ENCODE data around the gene WIPF2.
"Not testable (repeated sequence)": the region's sequence is repeated elsewhere in the genome, so short reads cannot be mapped to it uniquely, and the experiment has no call there.

WIPF2 gene

DNA sequence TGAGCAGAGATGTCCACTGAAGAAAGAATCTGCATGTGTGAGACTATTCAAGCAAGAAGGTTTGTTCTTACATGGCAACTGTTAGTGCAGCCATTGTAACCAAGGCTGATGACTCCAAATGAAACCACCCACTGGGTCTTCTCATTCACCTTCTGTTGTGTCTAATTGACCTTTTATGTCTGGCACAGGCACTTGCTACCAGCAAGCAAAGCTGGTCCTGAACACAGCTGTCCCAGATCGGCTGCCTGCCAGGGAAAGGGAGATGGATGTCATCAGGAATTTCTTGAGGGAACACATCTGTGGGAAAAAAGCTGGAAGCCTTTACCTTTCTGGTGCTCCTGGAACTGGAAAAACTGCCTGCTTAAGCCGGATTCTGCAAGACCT lies 72.2 kb downstream of the WIPF2 start:
- no peaks in the 10 kb centered on the region for H3K4me1 ChIP-seq
- TF ChIP-seq, protein P1, sequence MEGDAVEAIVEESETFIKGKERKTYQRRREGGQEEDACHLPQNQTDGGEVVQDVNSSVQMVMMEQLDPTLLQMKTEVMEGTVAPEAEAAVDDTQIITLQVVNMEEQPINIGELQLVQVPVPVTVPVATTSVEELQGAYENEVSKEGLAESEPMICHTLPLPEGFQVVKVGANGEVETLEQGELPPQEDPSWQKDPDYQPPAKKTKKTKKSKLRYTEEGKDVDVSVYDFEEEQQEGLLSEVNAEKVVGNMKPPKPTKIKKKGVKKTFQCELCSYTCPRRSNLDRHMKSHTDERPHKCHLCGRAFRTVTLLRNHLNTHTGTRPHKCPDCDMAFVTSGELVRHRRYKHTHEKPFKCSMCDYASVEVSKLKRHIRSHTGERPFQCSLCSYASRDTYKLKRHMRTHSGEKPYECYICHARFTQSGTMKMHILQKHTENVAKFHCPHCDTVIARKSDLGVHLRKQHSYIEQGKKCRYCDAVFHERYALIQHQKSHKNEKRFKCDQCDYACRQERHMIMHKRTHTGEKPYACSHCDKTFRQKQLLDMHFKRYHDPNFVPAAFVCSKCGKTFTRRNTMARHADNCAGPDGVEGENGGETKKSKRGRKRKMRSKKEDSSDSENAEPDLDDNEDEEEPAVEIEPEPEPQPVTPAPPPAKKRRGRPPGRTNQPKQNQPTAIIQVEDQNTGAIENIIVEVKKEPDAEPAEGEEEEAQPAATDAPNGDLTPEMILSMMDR (IDR thresholded peaks at IDR 0.05; ENCODE audit: low read depth, low read length) = no peak
- H3K4me3 ChIP-seq (ENCODE audit: low read depth, low read length) = no peak overlapping the region
- DNase-seq = no peak
- no peaks in the 10 kb centered on the region for H3K9me3 ChIP-seq
- peaks cover 55% of the 10 kb centered on the region for H3K36me3 ChIP-seq
- no peaks in the 10 kb centered on the region for H3K27me3 ChIP-seq

DNA sequence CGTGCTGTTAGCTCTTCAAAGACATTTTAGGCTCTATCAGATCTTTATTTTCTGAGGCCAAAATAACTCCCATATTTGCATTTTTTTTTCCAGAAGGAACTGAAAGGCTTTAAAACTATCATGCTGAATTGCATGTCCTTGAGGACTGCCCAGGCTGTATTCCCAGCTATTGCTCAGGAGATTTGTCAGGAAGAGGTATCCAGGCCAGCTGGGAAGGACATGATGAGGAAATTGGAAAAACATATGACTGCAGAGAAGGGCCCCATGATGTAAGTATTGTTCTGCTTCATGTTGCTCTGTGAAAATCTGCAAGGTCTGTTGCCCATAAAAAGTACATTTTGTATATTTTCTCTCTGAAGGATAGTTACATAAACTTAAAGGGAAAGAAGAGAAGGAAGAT lies 74.3 kb downstream of the WIPF2 start:
- Histone ChIP-seq H3K9me3 (no peaks in the 10 kb centered on the region), H3K36me3 (peaks cover 70% of the 10 kb centered on the region), H3K4me1 (no peaks in the 10 kb centered on the region), H3K27me3 (no peaks in the 10 kb centered on the region), H3K4me3 (ENCODE audit: low read depth, low read length) (no peak overlapping the region)
- DNase-seq = no peak
- TF ChIP-seq, protein P1 (IDR thresholded peaks at IDR 0.05; ENCODE audit: low read depth, low read length) = no peak

DNA sequence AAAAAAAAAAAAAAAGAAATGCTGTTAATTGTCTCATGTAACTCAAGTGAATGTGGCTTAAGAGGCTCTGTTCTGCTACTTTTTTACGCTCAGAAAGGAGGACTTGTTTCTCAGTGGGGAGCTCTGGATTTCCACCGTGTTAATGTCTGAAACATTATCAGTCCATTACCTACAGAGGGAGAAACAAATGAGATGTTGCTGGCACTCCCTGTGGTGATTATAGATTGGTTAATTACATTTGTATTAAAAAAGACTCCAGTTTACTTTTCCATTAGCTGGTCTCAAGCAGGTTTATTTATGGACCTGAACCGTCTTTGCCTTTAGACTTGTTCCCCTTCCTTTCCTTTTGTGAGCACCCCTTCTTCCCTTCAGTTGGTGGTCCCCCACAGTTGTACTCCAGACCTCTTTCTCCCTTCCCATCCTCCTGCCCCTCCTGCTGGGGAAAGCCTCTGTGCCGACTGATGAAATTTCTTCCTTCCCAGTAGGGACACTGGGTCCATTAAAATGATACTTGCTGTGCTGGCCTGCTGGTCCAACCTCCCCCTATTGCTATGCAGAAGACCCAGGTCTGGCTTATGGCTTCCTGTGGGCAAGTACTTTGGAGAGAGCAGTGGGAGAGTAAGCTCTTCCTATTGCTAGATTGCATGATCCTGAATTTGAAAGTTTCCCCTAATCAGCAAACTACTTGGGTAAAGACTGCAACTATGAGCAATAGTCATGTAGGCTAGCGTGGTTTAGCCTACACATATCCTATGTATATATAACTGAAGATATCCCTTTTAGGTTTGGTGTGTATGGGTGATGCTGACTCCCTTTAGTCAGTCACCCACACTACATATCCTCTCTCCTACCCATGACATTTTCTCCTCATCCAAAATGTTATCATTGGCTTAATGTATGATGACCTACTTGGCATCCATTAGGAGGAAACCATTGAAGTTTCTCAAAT lies 76.7 kb downstream of the WIPF2 start:
- DNase-seq = no peak
- TF ChIP-seq, protein P1 (IDR thresholded peaks at IDR 0.05; ENCODE audit: low read depth, low read length) = no peak

DNA sequence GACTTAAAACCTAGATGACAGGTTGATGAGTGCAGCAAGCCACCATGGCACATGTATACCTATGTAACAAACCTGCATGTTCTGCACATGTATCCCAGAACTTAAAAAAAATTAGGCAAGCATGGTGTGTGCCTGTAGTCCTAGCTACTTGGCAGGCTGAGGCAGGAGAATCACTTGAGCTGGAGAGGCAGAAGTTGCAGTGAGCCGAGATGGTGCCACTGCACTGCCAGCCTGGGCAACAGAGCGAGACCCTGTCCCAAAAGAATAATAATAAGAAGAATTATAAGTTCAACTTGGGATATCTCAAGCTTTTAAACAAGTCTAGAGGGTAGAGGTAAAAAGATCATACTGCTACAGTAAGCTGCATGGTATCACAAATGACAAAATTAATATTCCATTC lies 78.4 kb downstream of the WIPF2 start:
- TF ChIP-seq, protein P1 (IDR thresholded peaks at IDR 0.05; ENCODE audit: low read depth, low read length) = no peak

More for the DNA sequence above, 76.7 kb downstream of the WIPF2 start:
- H3K9me3 ChIP-seq = no peaks in the 10 kb centered on the region
- H3K36me3 ChIP-seq = peaks cover 76% of the 10 kb centered on the region
- H3K27me3 ChIP-seq = no peaks in the 10 kb centered on the region
- no peak overlapping the region for H3K4me3 ChIP-seq (ENCODE audit: low read depth, low read length)
- H3K4me1 ChIP-seq = no peaks in the 10 kb centered on the region

DNA sequence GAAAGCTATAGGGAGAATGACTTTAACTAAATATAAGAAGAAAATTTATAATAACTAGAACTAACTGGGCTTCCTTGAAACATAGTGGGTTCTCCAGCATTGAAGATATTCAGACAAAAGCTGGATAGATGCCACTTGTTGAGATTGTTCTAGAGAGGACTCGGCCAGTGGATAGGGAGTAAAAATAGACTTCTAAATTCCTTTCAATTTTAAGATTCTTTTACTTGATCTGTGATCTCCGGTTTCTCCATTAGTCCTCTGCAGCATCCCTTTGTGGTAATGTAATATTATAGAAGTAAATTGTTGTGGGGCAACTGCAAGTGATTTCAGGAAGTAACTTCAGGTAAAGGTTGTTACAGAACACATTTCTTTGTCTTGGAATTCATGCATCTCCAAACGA lies 79.6 kb downstream of the WIPF2 start:
- Histone ChIP-seq H3K9me3 (no peaks in the 10 kb centered on the region), H3K4me3 (ENCODE audit: low read depth, low read length) (no peak overlapping the region), H3K36me3 (peaks cover 69% of the 10 kb centered on the region), H3K27me3 (no peaks in the 10 kb centered on the region), H3K4me1 (peaks cover 11% of the 10 kb centered on the region)
- DNase-seq = no peak
- TF ChIP-seq, protein P1 (IDR thresholded peaks at IDR 0.05; ENCODE audit: low read depth, low read length) = no peak

More for the DNA sequence above, 78.4 kb downstream of the WIPF2 start:
- H3K36me3 ChIP-seq = peaks cover 75% of the 10 kb centered on the region
- no peak for DNase-seq
- H3K4me1 ChIP-seq = no peaks in the 10 kb centered on the region; the same call in 1 of the 2 replicates
- no peaks in the 10 kb centered on the region for H3K27me3 ChIP-seq
- H3K9me3 ChIP-seq = no peaks in the 10 kb centered on the region
- H3K4me3 ChIP-seq (ENCODE audit: low read depth, low read length) = no peak overlapping the region

DNA sequence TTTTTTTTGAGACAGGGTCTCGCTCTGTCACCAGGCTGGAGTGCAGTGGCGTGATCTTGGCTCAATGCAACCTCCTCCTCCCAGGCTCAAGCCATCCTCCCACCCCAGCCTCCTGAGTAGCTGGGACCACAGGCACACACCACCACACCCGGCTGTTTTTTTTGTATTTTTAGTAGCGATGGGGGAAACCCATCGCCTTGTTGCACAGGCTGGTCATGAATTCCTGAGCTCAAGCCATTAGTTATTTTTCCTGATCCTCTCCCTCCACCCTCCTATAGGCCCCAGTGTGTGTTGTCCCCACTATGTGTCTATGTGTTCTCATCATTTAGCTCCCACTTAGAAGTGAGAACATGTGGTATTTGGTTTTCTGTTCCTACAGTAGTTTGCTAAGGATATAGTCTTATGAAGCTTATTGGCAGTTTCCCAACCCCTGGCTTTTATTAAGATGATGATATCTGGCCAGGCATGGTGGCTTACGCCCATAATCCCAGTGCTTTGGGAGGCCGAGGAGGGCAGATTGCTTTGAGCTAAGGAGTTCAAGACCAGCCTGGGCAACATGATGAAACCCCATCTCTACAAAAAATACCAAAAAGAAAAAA lies 80.2 kb downstream of the WIPF2 start:
- Histone ChIP-seq H3K36me3 (peaks cover 63% of the 10 kb centered on the region), H3K4me1 (peaks cover 16% of the 10 kb centered on the region)
- H3K9me3 ChIP-seq; H3K4me3 ChIP-seq (ENCODE audit: low read depth, low read length); H3K27me3 ChIP-seq; DNase-seq: not testable (repeated sequence)
